Measurements from ENCODE around the gene UQCRC1.

UQCRC1 gene

GRCh38 chr3:48598323-48599076, 10.9 kb downstream of the UQCRC1 start:
- DNase-seq, result no peak

- no peak for DNase-seq
These were observed 12.0 kb downstream of the UQCRC1 start for GRCh38 chr3:48597408-48597800.

GRCh38 chr3:48596676-48597407, 12.6 kb downstream of the UQCRC1 start:
- no peak for DNase-seq

GRCh38 chr3:48596157-48596556, 13.3 kb downstream of the UQCRC1 start:
- DNase-seq, result no peak

- no peak for DNase-seq
These were observed 13.8 kb downstream of the UQCRC1 start for GRCh38 chr3:48595526-48596121.

- DNase-seq, result no peak
These were observed 14.3 kb downstream of the UQCRC1 start, which contains the start of gene COL7A1 for GRCh38 chr3:48595075-48595525. TSS of gene COL7A1 (minus strand) at chr3:48595329. CDS start at chr3:48595159, 170 bp downstream.

- no peak for DNase-seq
These were observed 14.9 kb downstream of the UQCRC1 start for GRCh38 chr3:48594417-48595049.

- DNase-seq, result no peak
These were observed 16.1 kb downstream of the UQCRC1 start for GRCh38 chr3:48593337-48593736.

- DNase-seq, result no peak
These were observed 16.8 kb downstream of the UQCRC1 start for GRCh38 chr3:48592519-48593087.

- no peak for DNase-seq
These were observed 17.4 kb downstream of the UQCRC1 start for GRCh38 chr3:48591886-48592518.

- no peak for DNase-seq
These were observed 18.0 kb downstream of the UQCRC1 start for GRCh38 chr3:48591436-48591835.

GRCh38 chr3:48588230-48588629, 21.2 kb downstream of the UQCRC1 start:
- DNase-seq, result no peak

- DNase-seq, result no peak
These were observed 21.8 kb downstream of the UQCRC1 start for GRCh38 chr3:48587686-48588085.

- no peak for DNase-seq
These were observed 24.0 kb downstream of the UQCRC1 start for GRCh38 chr3:48585411-48585810.

GRCh38 chr3:48584836-48585235, 24.6 kb downstream of the UQCRC1 start:
- DNase-seq, result no peak

GRCh38 chr3:48581621-48582481, 27.6 kb downstream of the UQCRC1 start:
- DNase-seq, result no peak

- DNase-seq, result no peak
These were observed 32.8 kb downstream of the UQCRC1 start for GRCh38 chr3:48576647-48577046.

GRCh38 chr3:48575366-48575765, 34.1 kb downstream of the UQCRC1 start:
- DNase-seq, result no peak

- DNase-seq, result no peak
These were observed 35.4 kb downstream of the UQCRC1 start for GRCh38 chr3:48573973-48574585.

- DNase-seq, result no peak
These were observed 36.9 kb downstream of the UQCRC1 start for GRCh38 chr3:48572517-48572916.

- no peak for DNase-seq
These were observed 37.5 kb downstream of the UQCRC1 start for GRCh38 chr3:48571938-48572337.

All from central memory CD4-positive, alpha-beta T cell (primary cell).